RCC 7860 (cell line): Measurements from ENCODE around the gene CACNA1B.

Source experiments
- DNase-seq: peaks from one replicate; pipeline ENCODE4 v3.0.0-alpha.2; 2015; ENCODE audit warnings: low spot score
- FAIRE-seq: peaks from 2 replicates; lab custom pipeline; 2012; peaks lifted over from hg19 to GRCh38; lab: Jason Lieb, UNC

The CACNA1B gene

DNA sequence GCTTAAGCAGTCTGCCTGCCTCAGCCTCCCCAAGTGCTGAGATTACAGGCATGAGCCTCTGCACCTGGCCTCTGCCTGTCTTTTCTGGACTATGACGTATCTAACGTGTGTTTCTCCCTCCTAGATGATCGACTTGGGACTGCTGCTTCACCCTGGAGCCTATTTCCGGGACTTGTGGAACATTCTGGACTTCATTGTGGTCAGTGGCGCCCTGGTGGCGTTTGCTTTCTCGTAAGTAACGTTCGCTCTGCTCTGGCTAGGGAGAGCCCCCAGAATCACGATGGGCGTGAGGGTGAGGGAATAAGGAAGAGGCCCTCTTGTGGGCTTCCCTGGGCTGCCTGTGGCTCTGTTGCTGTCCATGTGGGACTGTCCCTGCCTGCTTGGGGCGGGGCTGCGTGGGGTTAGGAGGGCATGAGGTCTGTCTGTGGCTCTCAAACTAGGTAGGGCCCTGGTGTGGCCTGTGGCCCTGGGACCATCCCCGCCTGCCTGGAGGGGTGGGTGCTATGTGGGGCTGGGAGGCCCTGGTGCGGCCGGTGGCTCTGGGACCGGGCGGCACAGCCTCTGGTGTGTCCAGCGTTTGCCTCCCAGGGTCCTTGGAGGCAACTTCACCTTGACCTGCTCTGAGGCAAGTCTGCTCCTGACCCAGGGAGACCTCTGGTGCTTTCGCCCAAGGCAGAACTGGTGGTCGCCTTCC lies 171.7 kb downstream of the CACNA1B start:
- FAIRE-seq = no peak

DNA sequence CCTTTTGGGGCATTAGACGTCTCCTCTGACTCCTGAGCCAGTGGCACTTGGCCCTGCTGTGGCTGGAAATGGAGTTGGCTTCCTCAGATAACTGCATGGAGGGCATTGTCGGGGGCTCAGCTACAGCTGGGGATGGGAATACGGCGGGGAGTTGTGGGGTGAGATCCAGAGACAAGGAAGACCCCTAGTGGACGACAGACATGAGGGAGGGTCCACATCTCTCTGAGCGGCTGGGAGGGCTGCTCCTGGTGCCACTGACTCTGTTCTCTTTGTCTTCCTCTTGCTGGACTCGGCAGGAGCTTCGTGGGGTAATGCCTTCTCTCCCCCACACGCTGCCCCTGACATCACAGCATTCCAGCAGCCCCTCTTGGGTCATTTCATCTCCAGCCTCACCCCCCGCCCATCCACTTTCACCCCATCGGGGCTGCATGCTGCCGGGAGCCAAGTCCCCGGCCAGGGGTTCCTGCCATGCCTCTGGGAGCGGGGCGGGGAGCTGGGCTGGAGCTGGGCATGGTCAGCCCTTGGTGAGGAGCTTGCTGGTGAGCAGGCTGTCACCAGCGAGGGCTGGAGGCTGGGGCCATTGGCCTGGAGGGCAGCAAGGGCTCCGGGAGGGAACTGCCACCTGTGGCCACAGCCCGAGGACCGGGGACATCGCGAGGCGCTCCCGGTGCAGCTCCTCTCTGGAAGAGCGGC lies 172.3 kb downstream of the CACNA1B start:
- FAIRE-seq (no peak), DNase-seq (no peak)

More for the DNA sequence above, 171.7 kb downstream of the CACNA1B start:
- no peak for DNase-seq

GRCh38 chr9:138050472-138051330 lies 173.1 kb downstream of the CACNA1B start:
- DNase-seq (no peak), FAIRE-seq (no peak)

GRCh38 chr9:138051586-138052321 lies 174.2 kb downstream of the CACNA1B start:
- no peak for DNase-seq
- FAIRE-seq = no peak

- no peak for DNase-seq
These were observed 174.7 kb downstream of the CACNA1B start for GRCh38 chr9:138052322-138052615.

GRCh38 chr9:138052635-138053320 lies 175.2 kb downstream of the CACNA1B start:
- DNase-seq (no peak), FAIRE-seq (no peak)

More at GRCh38 chr9:138052322-138052615, 174.7 kb downstream of the CACNA1B start:
- FAIRE-seq = no peak

GRCh38 chr9:138053321-138053868 lies 175.8 kb downstream of the CACNA1B start:
- FAIRE-seq = no peak
- DNase-seq = no peak

DNA sequence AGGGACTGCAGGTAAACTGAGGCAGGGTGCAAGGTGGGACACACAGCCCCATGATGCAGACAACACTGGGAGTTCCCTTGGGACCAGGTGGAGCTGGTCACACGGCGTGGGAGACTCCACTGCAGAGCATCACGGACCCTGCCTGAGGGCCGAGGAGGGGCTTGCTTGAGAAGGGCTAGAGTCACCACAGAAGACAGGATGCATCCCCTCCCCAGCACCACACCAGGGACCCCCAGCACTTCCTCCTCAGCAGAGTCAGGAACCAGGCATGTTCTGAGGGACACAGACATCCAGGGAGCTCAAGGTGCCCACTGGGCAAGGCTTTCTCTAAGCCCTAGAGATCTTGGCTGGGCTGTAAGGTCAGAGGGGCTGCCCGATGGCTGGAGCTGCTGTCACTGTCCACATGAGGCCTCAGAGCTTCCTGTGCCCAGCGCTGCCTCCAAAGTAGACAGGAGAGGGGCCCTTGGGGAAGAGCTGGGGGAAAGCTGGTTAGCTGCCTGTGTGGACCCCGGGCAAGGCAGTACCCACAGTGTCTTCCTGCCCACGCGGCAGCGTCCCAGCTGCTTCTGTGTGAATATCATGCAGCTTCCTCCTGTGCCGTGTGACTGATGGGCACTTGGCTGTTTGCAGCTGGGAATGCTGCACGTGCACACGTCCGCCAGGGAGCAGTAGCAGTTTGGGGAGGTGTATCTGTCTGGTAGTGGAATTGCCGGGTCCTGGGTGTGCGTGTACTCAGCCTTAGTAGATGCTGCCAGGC lies 176.6 kb downstream of the CACNA1B start:
- no peak for DNase-seq

DNA sequence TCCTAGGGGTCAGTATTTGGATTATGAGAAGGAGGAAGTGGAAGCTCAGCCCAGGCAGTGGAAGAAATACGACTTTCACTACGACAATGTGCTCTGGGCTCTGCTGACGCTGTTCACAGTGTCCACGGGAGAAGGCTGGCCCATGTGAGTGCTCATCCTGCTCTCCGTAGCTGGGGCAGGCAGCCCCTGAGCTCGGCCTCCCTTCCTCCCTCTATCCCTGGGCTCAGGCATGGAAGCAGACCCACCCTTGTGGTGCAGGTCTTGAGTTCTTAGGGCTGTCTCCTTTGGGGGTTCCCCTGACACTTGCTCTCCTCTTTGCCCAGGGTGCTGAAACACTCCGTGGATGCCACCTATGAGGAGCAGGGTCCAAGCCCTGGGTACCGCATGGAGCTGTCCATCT lies 180.1 kb downstream of the CACNA1B start:
- DNase-seq = no peak
- FAIRE-seq = no peak

More for the DNA sequence above, 176.6 kb downstream of the CACNA1B start:
- no peak for FAIRE-seq

DNA sequence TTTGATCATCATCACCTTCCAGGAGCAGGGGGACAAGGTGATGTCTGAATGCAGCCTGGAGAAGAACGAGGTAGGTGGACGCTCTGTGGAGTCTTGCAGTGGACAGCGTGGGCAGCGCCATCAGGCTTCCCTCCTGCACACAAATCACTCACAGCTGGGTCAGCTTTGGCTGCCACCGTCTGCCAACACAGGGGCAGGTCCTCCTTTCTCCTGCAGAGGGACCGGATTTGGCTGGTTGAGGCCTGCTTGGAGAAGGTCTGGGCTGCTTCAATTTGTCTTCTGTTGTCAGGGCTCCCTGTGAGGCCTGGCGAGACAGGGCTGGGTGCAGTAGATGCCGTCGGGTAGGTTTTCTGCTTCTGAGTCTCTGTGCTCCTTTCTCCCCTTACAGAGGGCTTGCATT lies 180.6 kb downstream of the CACNA1B start:
- no peak for FAIRE-seq
- DNase-seq = no peak

- DNase-seq (no peak), FAIRE-seq (no peak)
These were observed 181.6 kb downstream of the CACNA1B start for GRCh38 chr9:138059196-138059595.

- FAIRE-seq = no peak
- DNase-seq = no peak
These were observed 182.8 kb downstream of the CACNA1B start for GRCh38 chr9:138060365-138060764.

DNA sequence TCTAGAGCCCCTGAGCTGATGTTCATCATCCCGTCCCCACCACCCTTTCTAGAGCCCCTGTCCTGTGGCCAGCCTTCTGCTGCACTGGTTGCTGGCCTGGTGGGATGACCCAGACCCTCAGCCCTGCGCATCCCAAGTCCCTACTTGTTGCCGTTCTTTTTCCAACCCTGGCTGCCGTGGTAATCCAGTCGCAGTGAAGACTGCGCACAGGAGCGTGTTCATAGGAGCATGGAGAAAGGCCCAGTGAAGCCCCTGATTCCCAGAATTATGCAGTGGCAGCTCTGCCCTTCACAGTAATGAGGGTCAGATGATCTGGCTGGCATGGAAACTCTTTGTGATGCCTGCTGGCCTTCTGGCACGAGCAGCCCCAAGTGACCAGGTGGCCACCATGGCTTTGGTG lies 183.3 kb downstream of the CACNA1B start:
- FAIRE-seq (no peak), DNase-seq (no peak)

DNA sequence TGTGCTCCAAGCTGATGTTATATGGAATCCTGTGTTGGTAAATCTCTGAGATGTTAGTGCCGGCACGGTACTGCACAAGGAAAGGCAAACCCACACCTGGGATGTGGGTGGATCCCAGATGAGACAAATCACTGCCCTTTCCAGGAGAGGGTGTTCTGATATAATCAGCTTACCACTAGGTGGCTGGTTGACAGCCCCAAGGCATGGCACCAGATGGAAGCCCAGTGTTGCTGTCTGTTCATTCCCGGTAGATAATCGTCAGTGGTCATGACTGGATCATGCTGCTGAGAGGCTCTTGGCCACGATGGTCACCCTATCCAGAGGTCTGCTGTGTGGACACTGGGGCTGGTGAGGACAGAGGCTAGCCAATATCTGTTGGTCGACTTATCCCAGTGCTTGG lies 184.0 kb downstream of the CACNA1B start:
- DNase-seq = no peak
- no peak for FAIRE-seq

- DNase-seq (no peak), FAIRE-seq (no peak)
These were observed 184.6 kb downstream of the CACNA1B start for GRCh38 chr9:138062196-138062595.

GRCh38 chr9:138063033-138063432 lies 185.5 kb downstream of the CACNA1B start:
- DNase-seq (no peak), FAIRE-seq (no peak)

DNA sequence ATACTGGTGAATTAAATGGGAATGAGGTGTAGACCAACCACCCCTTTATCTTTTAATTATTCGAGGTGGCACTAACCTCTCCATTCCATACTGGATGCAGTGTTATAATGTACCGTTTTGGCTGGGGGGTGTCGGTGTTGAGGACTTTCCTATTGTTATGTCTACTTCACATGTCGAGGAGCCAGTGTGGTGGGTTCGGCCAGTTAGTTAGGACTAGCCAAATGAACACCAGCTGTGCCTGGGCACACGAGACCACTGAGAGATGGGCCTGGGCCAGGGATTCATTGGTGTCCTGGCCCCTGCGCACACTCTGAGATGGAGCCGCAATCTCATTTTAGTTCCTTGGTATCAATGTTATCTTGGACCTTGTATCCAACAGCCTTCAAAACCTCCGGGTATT lies 186.2 kb downstream of the CACNA1B start:
- DNase-seq = no peak
- no peak for FAIRE-seq

DNA sequence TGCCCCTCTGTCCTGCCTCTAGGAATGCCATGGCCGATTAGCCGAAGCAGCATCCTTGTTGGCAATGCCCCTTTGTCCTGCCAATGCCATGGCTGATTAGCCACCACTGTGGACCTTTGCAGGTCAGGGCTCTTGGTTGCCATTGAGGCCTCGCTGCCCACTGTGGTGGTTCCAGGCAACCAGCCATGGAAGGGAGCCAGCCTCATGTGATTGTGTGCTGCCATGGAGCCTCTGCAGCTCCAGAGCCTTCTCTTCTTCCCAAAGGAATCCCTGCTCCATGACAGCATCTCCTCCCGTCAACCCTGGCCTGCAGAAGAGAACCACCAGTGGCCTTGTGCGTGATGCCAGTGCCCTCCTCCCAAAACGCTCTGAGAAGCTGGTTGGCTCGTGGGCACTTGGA lies 187.0 kb downstream of the CACNA1B start:
- DNase-seq (no peak), FAIRE-seq (no peak)

- no peak for FAIRE-seq
- DNase-seq = no peak
These were observed 187.7 kb downstream of the CACNA1B start for GRCh38 chr9:138065287-138065686.
